A673 (cell line): Measurements from ENCODE around the gene SLC12A3. TPM values are rescaled to one million over a fixed set of nuclear protein-coding genes. Genes with fewer than 3 reads are reported as not detected.

Experiments used
- BruUV-seq: library from RNA; stranded (reverse); fragments of 400-500 nt; replicated peaks from 2 replicates; lab custom pipeline; 2021; lab: Mats Ljungman, UMichigan
- CTCF ChIA-PET: fragments of 300-600 bp; sonication (Branson Sonifier 250); formaldehyde crosslinking; loops from one replicate; lab custom pipeline; 2022; ENCODE audit warnings: antibody characterized with exemption; lab: Charles Lee
- POLR2A ChIA-PET: fragments of 300-600 bp; sonication (Branson Sonifier 250); formaldehyde crosslinking; loops from one replicate; lab custom pipeline; 2022; ENCODE audit warnings: antibody characterized with exemption; ENCODE audit not compliant: low non-redundant PET; lab: Charles Lee
- DNase-seq: peaks from one replicate; pipeline ENCODE4 v3.0.0-alpha.2; 2015; ENCODE audit warnings: low spot score
- H3K27ac ChIP-seq: fragments of 200-600 bp; sonication (generic); 2 replicates; pipeline ENCODE4 v1.5.1; 2016; ENCODE audit warnings: mixed run types, low read depth, mild to moderate bottlenecking, mixed read lengths, antibody characterized with exemption, low read length; ENCODE audit not compliant: poor library complexity, severe bottlenecking
- H3K27me3 ChIP-seq: fragments of 200-600 bp; sonication (generic); replicated peaks from 2 replicates; pipeline ENCODE4 v1.6.1; 2017; ENCODE audit warnings: mixed run types, low read depth, mild to moderate bottlenecking, mixed read lengths, antibody characterized with exemption, low read length; ENCODE audit not compliant: insufficient read depth, poor library complexity
- H3K36me3 ChIP-seq: fragments of 200-600 bp; sonication (generic); 2 replicates; pipeline ENCODE4 v1.6.1; 2016; ENCODE audit warnings: mixed run types, mild to moderate bottlenecking, mixed read lengths, antibody characterized with exemption, low read length; ENCODE audit not compliant: insufficient read depth, poor library complexity, severe bottlenecking
- H3K4me1 ChIP-seq: fragments of 200-600 bp; sonication (generic); 2 replicates; pipeline ENCODE4 v1.6.1; 2017; ENCODE audit warnings: mixed run types, mild to moderate bottlenecking, mixed read lengths, antibody characterized with exemption, low read length; ENCODE audit not compliant: insufficient read depth, poor library complexity, severe bottlenecking
- H3K4me3 ChIP-seq: fragments of 200-600 bp; sonication (generic); 2 replicates; pipeline ENCODE4 v1.5.1; 2016; ENCODE audit warnings: low read depth, mixed run types, mild to moderate bottlenecking, mixed read lengths, low read length; ENCODE audit not compliant: poor library complexity, severe bottlenecking
- H3K9me3 ChIP-seq: fragments of 200-600 bp; sonication (generic); 2 replicates; pipeline ENCODE4 v1.6.1; 2016; ENCODE audit warnings: mixed run types, low read depth, mild to moderate bottlenecking, mixed read lengths, antibody characterized with exemption, low read length; ENCODE audit not compliant: poor library complexity, severe bottlenecking
- EZH2 ChIP-seq: fragments of 200-600 bp; sonication (generic); IDR thresholded peaks from 2 replicates; pipeline ENCODE4 v1.6.1; 2017; ENCODE audit warnings: borderline replicate concordance, low read depth, mild to moderate bottlenecking, mixed read lengths, antibody characterized with exemption, low read length; ENCODE audit not compliant: poor library complexity, severe bottlenecking
- intact Hi-C: fragments of 100-400 bp; cut with micrococcal nuclease; formaldehyde crosslinking; loops from one replicate; pipeline ENCODE4 v1.10.0; 2022; ENCODE audit not compliant: unreplicated experiment
- total RNA-seq: library from RNA; stranded (reverse); gene quantifications from 2 replicates; pipeline ENCODE4 v1.2.3, GENCODE V29; 2021
- TF ChIP-seq, protein P1 (sequence below): fragments of 300-800, 200-600 bp; sonication (generic); conservative IDR thresholded peaks from 2 replicates; pipeline ENCODE4 v1.5.1; 2017; ENCODE audit warnings: low read depth, mild to moderate bottlenecking, antibody characterized with exemption, low read length, moderate library complexity, mixed read lengths

SLC12A3 gene
- total RNA-seq, 1 experiment from 2014 or later = not detected

DNA sequence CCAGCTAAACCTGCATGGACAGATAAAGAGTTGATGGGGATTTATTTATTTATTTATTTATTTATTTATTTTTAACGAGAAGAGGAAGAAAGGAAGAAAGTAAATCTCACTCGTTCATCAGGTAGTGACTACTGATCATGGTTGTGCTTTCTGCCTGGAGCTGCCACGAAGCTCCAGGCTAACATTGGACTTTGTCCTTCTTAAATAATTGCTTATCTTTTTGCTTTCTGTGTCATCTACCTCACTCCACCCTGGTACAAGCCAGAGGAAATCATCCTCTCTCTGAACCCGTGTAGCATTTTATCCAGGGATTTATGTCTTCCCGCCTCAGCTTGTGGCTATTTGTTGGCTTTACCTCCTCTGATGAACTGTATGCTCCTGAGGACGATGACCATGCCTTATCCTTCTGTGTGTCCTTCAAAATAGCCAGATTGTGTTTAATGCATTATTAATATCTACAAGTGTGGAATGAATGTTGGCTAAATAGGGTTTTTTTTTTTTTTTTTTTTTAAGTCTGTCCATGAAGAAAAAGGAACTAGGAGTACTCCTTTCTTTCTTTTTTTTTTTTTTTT is 8.0 kb upstream of the SLC12A3 start:
- H3K36me3 ChIP-seq = no peaks in the 10 kb centered on the region
- H3K4me3 ChIP-seq = no peak overlapping the region
- H3K27me3 ChIP-seq = no peaks in the 10 kb centered on the region
- TF ChIP-seq, protein P1, sequence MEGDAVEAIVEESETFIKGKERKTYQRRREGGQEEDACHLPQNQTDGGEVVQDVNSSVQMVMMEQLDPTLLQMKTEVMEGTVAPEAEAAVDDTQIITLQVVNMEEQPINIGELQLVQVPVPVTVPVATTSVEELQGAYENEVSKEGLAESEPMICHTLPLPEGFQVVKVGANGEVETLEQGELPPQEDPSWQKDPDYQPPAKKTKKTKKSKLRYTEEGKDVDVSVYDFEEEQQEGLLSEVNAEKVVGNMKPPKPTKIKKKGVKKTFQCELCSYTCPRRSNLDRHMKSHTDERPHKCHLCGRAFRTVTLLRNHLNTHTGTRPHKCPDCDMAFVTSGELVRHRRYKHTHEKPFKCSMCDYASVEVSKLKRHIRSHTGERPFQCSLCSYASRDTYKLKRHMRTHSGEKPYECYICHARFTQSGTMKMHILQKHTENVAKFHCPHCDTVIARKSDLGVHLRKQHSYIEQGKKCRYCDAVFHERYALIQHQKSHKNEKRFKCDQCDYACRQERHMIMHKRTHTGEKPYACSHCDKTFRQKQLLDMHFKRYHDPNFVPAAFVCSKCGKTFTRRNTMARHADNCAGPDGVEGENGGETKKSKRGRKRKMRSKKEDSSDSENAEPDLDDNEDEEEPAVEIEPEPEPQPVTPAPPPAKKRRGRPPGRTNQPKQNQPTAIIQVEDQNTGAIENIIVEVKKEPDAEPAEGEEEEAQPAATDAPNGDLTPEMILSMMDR = no peak
- TF ChIP-seq EZH2 = no peak
- ChIA-PET POLR2A (no interaction called here), CTCF (no interaction called here)
- BruUV-seq = no TSS peak
- H3K9me3 ChIP-seq = no peaks in the 10 kb centered on the region
- H3K27ac ChIP-seq = no peak overlapping the region
- DNase-seq = no peak
- H3K4me1 ChIP-seq = peaks cover 9% of the 10 kb centered on the region
- intact Hi-C loops = no loop called here

DNA sequence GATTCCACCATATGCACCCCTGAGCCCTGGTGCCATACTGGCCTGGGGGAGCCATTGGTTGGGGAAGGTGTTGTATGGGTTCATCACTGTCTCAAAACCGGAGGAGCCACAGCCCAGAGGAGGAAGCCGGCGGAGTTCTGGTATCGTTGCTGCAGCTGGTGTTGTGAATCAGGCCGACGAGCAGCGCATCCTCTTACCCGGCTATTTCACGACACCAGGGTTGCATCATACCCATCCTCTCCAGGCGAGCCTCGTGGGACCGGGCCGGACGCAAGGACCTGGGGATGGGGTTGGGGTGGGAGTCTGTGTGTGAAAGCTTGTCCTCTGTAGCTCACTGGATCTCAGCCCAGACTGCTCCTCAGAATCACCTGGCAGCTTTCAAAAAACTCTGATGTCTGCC is 6.6 kb upstream of the SLC12A3 start:
- Histone ChIP-seq H3K9me3 (no peaks in the 10 kb centered on the region), H3K36me3 (no peaks in the 10 kb centered on the region), H3K27me3 (no peaks in the 10 kb centered on the region), H3K4me3 (no peak overlapping the region), H3K4me1 (peaks cover 9% of the 10 kb centered on the region), H3K27ac (no peak overlapping the region)
- no peak for DNase-seq
- intact Hi-C loops = no loop called here
- no TSS peak for BruUV-seq
- CTCF ChIA-PET = no interaction called here
- TF ChIP-seq, protein P1 = no peak
- no peak for TF ChIP-seq EZH2
- POLR2A ChIA-PET = interaction anchor here (0.6 kb wide), 1 partner anchor 82 kb away, joined by 5 read pairs; no protein-coding TSS in a partner anchor

DNA sequence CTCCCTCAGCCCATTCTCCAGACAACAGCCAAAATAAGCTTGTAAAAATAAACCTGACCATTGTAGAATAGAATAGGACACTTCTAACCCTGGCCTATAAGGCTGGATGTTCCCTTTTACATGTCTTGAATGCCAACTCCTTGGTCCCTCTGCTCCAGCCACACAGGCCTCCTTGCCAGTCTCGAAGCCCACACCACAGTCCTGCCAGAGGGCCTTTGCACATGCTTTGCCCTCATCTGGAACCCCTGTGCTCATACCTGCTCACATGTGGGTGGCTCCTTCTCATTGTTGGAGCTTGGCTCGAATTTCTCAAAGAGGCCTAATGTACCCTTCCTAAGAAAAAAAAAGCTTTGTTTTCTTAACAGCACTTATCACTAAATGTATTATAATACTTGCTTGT is 5.4 kb upstream of the SLC12A3 start:
- Histone ChIP-seq H3K27ac (no peak overlapping the region), H3K27me3 (no peaks in the 10 kb centered on the region), H3K4me1 (peaks cover 9% of the 10 kb centered on the region), H3K9me3 (no peaks in the 10 kb centered on the region), H3K36me3 (no peaks in the 10 kb centered on the region), H3K4me3 (no peak overlapping the region)
- ChIA-PET POLR2A (no interaction called here), CTCF (no interaction called here)
- no TSS peak for BruUV-seq
- intact Hi-C loops = no loop called here
- no peak for TF ChIP-seq EZH2
- TF ChIP-seq, protein P1 = no peak
- DNase-seq = no peak
